ENCODE results near the gene TOPBP1. TPM values are rescaled to one million over a fixed set of nuclear protein-coding genes. Genes with fewer than 3 reads are reported as not detected.

The TOPBP1 gene
- total and polyA plus RNA-seq, 9 of the 15 experiments (the other 6 are each of a cell fraction or from before 2014, with no cell fraction given), result 16.6 to 77.6 (median 58.2) TPM

GRCh38 chr3:133572158-133573053 lies 89.3 kb downstream of the TOPBP1 start (continued):
- TF ChIP-seq MGA (IDR thresholded peaks at IDR 0.05) (peak; percentile 46; the same call in 1 of the 2 replicates), SPI1 (IDR thresholded peaks at IDR 0.05; ENCODE audit: borderline replicate concordance, low read depth, low read length) (peak; percentile 74), CEBPG (CRISPR knock-in tag; IDR thresholded peaks at IDR 0.05) (no peak), CEBPG (tag; conservative IDR thresholded peaks at IDR 0.05 in 1 of 2, IDR thresholded peaks at IDR 0.05 in 1 of 2) (peak; percentile 36 to 46; a peak in 2 of 4 replicates)
